DMS79 treated with DMSO at 0.1 percent for 48 hours (cell line): Measurements from ENCODE around the gene RNF31.

ENCODE experiments used
- DNase-seq: peaks from one replicate; lab custom pipeline; 2025; lab: John Stamatoyannopoulos, UW

The RNF31 gene

DNA sequence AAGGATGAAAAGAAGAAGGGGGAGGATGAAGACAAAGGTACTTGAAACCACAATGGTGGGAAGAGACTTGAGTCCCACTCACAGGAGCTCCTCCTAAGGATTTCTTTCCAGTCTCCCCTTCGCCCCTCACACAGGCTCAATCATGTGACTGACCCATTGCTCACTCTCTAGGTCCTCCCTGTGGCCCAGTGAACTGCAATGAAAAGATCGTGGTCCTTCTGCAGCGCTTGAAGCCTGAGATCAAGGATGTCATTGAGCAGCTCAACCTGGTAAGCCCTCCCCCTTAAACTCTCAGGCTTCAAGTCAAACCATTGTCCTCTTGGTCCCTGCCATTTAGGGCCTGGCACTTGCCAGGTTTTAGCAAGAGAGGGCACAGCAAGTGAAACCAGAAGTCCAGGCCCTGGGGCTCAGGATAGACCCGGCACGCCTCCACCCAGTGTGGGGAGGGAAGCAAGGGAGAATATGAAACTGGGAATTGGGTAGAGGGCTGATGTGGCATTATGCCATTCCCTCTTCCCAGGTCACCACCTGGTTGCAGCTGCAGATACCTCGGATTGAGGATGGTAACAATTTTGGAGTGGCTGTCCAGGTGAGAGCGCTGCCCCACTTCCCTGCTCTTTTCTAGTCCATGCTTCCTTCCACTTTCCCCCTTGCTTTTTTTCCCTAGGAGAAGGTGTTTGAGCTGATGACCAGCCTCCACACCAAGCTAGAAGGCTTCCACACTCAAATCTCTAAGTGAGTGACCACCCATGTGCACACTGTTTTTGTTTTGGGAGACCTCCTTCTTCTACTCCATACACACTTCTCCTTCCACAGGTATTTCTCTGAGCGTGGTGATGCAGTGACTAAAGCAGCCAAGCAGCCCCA lies 9.5 kb upstream of the RNF31 start:
- DNase-seq, result no peak

DNA sequence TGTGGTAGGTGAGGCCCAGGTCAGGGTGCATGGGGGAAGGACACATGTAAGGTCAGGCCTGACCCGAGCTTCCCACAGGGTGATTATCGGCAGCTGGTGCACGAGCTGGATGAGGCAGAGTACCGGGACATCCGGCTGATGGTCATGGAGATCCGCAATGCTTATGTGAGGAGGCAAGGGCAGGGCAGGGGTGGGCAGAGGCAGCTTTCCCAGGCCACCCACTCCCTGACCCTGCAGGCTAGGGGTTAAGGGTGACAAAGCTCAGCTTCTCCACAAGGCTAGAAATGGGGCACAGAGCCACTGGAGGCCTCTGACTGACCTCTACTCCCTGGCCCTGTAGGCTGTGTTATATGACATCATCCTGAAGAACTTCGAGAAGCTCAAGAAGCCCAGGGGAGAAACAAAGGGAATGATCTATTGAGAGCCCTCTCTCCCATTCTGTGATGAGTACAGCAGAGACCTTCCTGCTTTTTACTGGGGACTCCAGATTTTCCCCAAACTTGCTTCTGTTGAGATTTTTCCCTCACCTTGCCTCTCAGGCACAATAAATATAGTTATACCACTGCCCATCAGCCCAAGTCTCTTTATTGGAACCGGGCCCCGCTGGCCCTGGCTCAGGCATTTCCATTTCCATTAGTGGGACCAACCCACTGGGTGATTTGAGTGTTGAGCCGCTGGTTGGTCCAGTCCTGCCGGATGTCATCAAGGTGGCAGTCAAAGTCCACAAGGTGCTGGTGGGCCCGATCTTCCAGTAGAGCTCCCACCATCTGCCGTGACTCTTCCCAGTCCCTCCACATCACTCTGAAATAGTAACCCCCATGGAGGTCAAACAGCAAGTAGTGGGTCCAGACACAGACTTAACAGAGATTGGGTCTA lies 8.7 kb upstream of the RNF31 start:
- no peak for DNase-seq

DNA sequence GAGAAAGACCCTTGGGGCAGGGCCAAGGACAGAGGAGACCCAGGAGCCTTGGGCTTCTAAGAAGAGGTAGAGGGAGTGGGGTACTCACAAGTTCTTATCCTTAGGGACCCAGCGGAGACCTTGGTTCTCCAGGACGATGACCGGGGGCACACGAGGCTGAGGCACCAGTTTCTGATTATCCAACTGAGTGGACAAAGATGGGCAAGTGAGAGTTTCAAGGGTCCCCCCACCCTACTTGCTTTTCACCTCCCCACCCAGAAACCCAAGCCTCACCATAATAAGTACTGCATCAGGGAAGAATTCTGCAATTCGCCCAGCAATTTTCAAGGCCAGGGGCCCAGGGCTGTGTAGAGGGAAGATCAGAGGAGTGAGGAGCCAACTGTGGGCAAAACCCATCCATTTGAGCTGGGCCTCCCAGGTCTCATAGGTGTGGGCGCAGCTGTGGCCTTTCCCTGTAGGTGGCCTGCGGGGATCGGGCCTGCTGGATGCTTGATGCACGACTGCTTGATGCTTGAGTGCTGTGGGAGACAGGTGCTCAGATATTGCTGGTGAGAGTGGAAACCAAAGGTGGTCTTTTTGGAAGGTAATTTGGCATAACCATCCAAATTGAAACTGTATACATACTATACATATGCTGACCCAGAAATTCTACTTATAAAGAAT lies 7.9 kb upstream of the RNF31 start:
- DNase-seq, result no peak

DNA sequence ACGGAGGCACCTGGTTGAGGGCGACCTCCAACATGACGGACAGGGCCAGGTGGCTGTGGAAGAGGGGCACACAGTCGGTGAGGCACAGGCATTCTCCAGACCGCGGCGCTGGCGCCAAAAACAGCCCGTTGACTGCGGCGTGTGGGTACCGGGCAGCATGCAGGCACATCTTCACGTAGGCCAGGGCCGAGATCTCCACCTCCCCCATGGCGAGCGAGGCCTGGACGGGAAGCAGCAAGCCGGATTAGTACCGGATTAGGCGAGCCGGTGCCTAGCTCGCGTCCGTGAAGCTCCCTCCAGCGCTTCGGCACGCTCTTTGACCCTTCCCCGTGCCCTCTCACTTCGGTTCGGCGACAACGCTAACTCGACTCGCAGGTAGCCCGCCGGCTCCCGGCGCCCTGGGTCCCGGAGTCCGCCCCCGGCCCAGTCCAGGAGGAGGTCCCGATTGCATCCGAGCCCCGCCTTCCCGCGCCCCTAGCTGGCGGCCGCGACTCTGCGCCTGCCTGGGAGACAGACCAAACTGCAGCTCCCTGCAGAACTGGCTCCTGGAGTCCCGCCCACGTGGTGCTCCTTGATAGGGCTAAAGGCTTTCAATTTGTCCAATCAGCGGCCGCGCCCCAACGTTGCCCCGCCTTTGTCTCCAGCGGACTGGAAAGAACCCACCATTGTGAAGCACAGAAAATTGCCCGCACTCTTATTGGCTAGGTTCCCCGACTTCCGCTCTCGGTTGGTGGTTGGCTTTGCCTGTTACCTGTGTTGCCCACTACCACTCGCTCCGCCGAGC lies 6.0 kb upstream of the RNF31 start, which contains the start of gene EMC9:
EMC9 (minus strand) TSS at position 495 of the 784 bp plus-strand sequence; CDS start at position 208, 287 bp downstream.
- peak; percentile 100 for DNase-seq

DNA sequence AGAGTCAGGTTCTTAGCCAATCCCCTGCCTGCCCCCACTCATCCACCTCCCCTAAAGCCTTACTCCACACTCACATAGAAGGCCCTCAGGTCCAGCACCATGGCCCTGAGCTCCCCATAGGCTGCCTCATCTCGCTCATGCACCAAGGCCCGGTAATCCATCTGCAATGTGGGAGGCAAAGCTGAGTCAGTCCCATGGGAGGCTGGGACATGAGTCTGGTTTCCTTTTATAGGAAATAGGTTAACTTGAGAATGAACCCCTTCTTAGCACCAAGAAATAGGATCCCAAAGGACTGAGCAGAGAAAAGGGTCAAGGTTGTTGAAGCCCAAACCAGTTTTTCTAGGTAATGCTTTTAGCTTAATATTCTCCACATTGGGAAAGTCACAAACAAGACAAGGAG lies 3.8 kb upstream of the RNF31 start:
- no peak for DNase-seq

DNA sequence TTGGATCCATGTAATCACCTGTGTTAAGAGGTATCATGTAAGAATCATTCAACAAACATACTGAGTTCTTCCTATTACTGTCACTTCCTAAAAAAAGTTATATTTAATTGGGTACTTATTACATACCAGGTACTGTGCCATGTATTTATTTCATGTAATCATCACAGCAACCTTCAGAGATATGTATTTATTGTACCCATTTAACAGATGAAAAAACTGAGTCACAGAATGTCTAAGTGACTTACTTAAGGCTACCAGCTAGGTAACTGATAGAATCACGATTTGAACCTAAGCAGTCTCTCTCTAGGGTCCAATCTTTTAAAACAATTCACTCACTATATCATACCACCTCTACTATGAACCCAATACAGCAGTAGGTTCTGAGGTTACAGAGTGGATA lies 2.8 kb upstream of the RNF31 start:
- DNase-seq, result no peak

DNA sequence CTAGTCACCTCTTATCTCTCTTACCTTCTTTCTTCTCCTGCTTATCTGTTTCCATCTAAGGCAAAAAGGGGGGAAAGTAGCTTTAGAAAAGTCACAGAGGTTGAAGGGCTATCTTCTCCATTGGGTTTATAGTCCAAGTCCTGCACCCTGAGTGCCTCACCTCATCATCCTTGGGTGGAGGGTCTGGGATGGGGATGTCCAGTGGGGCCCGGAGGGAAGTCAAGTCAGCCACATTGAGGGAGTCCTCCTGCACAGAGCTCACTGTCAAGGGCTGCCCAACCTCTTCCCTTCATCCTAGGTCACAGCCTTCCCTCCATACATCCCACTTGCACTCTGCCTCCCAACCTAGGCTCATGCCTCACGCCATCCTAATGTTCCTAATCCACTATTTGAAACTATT lies 2.1 kb upstream of the RNF31 start:
- DNase-seq, result no peak

DNA sequence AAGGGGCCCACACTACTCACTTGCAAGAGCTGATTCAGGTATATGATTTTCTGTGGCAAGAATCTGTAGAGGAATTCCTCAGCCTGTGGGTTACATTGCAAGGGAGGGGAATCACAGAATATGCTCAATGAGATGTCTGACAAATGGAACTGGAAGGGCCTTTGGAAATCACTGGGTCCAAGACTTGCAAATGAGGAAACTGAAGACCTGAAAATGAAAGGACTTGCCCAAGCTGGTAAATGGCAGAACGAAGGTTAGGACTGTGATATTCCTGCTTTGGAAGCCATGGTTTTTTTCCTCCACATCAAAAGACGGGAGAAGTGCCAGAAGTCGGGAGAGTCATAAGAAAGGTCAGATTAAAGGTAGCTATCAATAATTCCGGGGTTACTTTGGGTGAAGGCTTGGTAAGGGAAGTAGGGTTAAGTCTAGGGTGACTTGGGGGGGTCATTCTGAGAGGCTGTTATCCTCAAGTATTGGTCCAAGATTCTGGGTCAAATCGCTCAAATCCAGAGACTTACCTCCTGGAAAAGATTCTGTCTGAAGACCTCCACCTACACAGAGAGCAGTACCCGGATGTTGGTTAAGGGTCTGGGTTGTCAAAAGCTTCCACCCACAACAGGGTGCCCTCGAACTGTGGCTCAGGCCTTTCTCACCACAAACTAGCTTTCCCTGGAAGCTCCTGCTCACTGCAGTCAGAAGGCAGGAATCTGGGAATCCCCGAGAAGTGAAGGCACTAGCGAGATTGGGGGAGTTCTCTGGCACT lies 1.4 kb upstream of the RNF31 start:
- peak; percentile 39 for DNase-seq

DNA sequence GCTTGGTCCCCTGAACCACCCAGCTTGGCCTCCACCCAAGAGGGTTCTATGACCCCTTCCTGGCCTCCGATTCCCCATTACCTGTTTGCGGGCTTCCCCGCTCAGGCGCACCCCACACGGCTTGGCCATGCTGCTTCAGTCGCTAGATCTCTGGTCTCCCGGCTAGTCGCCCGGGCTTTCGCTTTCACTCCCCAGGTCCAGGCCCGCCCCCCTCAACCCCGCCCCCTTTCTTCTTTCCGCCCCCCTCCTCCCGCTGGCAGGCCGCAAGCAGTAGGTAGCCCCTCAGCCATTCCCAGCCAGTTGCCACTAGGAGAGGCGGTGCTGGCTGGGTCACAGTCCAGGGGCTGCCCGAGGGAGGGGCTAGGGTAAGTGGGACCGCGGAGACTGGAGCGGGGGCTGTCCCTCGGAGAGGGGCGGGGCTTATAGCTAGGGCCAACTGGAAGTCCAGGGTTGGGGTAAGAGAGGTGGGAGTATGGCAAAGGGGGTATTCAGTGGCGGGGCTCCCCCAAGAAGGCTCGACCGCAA lies 783 bp upstream of the RNF31 start, which contains the start of gene PSME2:
PSME2 (minus strand) TSS at position 158 of the 525 bp plus-strand sequence; CDS start at position 129, 29 bp downstream.
- DNase-seq, result peak; percentile 99

DNA sequence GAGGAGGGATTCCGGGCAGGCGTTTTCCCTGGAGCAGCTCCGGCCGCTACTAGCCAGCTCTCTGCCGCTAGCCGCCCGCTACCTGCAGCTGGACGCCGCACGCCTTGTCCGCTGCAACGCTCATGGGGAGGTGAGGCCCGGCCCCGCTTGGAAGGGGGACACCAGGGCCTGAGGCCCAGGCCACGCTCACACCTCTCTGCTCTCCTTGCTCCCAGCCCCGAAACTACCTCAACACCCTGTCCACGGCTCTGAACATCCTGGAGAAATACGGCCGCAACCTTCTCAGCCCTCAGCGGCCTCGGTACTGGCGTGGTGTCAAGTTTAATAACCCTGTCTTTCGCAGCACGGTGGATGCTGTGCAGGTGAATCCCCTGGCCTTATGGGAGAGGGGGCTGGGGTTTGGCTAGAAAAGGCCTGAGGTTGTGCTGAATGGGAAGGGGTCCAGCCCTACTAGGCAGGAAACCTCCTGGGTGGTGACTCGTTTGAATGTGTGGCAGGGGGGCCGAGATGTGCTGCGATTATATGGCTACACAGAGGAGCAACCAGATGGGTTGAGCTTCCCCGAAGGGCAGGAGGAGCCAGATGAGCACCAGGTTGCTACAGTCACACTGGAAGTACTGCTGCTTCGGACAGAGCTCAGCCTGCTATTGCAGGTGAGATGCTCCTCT lies 597 bp downstream of the RNF31 start:
- no peak for DNase-seq

DNA sequence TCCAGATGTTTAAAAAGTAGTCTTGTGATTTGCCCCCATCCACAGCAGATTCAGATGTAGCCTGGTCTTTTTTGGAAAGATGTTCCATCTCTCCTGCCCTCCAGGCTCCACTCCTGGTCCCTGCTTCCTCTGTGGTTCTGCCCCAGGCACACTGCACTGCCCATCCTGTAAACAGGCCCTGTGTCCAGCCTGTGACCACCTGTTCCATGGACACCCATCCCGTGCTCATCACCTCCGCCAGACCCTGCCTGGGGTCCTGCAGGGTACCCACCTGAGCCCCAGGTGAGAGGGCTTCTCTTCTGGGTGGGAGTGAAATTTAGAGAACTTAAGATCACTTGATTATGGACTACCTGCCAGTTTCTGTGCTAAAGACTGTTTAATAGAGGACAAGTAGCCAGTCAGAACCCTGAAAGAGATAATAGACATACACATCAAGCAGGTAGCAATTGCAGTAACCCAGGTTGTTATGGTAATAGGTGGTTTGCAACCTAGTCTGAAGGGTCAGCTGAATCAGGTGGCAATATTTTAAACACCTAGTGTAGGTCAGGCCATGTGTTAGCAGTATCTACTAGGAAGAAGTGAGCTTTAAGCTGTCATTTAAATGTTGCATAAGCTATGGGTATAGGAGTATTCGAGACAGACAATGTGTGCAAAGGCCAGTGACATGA lies 2.1 kb downstream of the RNF31 start:
- DNase-seq, result no peak

DNA sequence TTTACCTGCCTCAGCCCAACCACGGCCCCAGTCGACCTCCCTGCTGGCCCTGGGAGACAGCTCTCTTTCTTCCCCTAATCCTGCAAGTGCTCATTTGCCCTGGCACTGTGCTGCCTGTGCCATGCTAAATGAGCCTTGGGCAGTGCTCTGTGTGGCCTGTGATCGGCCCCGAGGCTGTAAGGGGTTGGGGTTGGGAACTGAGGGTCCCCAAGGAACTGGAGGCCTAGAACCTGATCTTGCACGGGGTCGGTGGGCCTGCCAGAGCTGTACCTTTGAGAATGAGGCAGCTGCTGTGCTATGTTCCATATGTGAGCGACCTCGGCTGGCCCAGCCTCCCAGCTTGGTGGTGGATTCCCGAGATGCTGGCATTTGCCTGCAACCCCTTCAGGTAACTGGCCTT lies 2.8 kb downstream of the RNF31 start:
- DNase-seq, result no peak

DNA sequence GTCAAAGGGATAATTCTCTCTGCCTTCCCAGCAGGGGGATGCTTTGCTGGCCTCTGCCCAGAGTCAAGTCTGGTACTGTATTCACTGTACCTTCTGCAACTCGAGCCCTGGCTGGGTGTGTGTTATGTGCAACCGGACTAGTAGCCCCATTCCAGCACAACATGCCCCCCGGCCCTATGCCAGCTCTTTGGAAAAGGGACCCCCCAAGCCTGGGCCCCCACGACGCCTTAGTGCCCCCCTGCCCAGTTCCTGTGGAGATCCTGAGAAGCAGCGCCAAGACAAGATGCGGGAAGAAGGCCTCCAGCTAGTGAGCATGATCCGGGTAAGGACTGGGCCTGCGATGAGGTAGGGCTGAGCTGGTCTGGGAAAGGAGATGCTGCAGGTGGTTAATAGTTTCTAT lies 3.3 kb downstream of the RNF31 start:
- DNase-seq, result no peak

DNA sequence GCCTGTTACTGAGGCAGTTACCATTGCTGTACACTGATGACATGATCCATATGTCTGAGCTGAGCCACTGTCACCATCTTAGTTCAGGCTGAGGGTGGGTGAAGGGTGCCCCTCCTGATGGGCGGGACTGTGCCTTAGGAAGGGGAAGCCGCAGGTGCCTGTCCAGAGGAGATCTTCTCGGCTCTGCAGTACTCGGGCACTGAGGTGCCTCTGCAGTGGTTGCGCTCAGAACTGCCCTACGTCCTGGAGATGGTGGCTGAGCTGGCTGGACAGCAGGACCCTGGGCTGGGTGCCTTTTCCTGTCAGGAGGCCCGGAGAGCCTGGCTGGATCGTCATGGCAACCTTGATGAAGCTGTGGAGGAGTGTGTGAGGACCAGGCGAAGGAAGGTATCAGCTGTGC lies 3.7 kb downstream of the RNF31 start:
- DNase-seq, result no peak

DNA sequence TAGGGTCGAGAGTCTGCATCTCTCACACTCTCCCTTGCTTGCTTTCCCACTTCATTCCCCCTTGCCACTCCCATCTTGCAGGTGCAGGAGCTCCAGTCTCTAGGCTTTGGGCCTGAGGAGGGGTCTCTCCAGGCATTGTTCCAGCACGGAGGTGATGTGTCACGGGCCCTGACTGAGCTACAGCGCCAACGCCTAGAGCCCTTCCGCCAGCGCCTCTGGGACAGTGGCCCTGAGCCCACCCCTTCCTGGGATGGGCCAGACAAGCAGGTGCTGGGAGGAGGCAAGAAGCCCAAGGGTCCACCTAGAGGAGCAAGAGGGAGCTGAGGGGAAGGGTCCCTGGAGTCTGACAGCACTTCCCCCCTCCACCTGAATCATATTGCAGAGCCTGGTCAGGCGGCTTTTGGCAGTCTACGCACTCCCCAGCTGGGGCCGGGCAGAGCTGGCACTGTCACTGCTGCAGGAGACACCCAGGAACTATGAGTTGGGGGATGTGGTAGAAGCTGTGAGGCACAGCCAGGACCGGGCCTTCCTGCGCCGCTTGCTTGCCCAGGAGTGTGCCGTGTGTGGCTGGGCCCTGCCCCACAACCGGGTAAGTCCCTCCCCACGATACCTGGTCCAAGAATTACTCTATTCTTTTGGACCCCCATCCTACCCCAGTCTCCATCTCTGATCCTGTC lies 4.2 kb downstream of the RNF31 start:
- no peak for DNase-seq

DNA sequence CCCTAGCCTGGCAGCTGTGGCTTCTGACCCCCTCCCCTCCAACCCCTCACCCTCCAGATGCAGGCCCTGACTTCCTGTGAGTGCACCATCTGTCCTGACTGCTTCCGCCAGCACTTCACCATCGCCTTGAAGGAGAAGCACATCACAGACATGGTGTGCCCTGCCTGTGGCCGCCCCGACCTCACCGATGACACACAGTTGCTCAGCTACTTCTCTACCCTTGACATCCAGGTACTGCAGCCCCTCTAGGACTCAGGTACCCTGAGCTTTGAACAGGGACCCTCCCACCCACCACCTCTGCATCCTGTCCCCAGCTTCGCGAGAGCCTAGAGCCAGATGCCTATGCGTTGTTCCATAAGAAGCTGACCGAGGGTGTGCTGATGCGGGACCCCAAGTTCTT lies 7.8 kb downstream of the RNF31 start:
- no peak for DNase-seq

DNA sequence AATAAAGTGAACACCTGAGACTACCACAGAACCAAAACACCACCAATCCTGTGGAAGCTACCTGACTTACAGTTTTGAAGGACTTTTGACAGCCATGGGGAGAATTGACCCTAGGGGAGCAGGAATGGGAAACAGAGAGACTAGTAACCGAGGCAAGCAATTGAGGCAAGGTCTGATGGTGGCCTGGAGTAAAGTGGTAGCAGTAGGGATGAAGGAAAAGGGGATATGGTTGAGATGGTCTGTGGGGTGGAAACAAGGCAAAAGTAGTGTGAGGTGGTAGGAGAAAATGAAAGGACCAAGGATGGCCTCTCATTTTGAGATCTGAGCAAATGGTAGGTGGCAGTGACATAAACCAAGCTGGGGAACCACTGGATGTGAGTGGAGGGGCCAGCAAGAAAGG lies 9.5 kb downstream of the RNF31 start:
- no peak for DNase-seq

DNA sequence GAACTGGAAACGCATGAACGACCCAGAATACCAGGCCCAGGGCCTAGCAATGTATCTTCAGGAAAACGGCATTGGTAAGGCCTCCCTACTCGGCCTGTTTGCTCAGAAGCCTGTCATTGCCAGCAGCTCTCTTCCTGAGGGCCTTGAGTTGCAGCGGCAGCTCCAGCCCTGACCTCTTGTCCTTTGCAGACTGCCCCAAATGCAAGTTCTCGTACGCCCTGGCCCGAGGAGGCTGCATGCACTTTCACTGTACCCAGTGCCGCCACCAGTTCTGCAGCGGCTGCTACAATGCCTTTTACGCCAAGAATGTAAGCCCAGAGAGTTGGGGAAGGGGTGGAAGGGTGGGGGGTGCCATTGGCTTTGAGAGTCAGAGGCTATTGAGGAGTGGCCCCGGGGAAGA lies 10.0 kb downstream of the RNF31 start:
- no peak for DNase-seq
